HepG2 (cell line): ENCODE results near the gene ZMYM3. TPM values are rescaled to one million over a fixed set of nuclear protein-coding genes. Genes with fewer than 3 reads are reported as not detected.

Experiments used
- ATAC-seq: fragments of 200-7000 bp; cut with Tn5 transposase; 3 replicates; pipeline ENCODE4 v1.9.1; 2020; ENCODE audit warnings: mild to moderate bottlenecking, moderate library complexity
- BruUV-seq: library from RNA; stranded (reverse); fragments of 400-500 nt; replicated peaks from 2 replicates; lab custom pipeline; 2021; lab: Mats Ljungman, UMichigan
- CTCF ChIA-PET: fragments of 300-600 bp; formaldehyde crosslinking; extraction: SDS; loops from one replicate; lab custom pipeline; 2021; ENCODE audit warnings: low total read pairs, inconsistent platforms, low intra/inter-chr PET ratio; lab: Yijun Ruan, JAX
- POLR2A ChIA-PET: fragments of 350-600 bp; sonication (Branson Sonifier 250); formaldehyde crosslinking; loops from one replicate; lab custom pipeline; 2020; ENCODE audit warnings: antibody characterized with exemption, inconsistent platforms; lab: Yijun Ruan, JAX
- DNase-seq: peaks from one replicate; pipeline ENCODE4 v3.0.0-alpha.2; 2015; ENCODE audit warnings: low spot score
- FAIRE-seq: peaks from 3 replicates; lab custom pipeline; 2011; peaks lifted over from hg19 to GRCh38; lab: Jason Lieb, UNC
- H2AFZ ChIP-seq: one replicate; pipeline ENCODE4 v1.6.1; 2011; ENCODE audit warnings: low read length, inconsistent platforms
- H3K27ac ChIP-seq: fragments of 300-600 bp; 3 replicates; pipeline ENCODE4 v1.8.0; 2011; ENCODE audit warnings: mixed run types, mild to moderate bottlenecking, mixed read lengths, low read length, inconsistent platforms; ENCODE audit not compliant: insufficient read depth; ENCODE audit errors: extremely low read length
- H3K27me3 ChIP-seq, 2 experiments: fragments of 200-600 bp in 1 of 2; 2 replicates in 1 of 2; 3 replicates in 1 of 2; pipeline versions ENCODE4 v1.6.0 to v1.8.0; 2011; ENCODE audit warnings: low read length in 2 of 2, mild to moderate bottlenecking in 2 of 2, moderate library complexity in 2 of 2, inconsistent platforms in 1 of 2; ENCODE audit not compliant: insufficient read depth in 2 of 2, control insufficient read depth in 1 of 2
- H3K36me3 ChIP-seq, 2 experiments: fragments of 200-600 bp in 1 of 2; replicated peaks in 1 of 2; 2 replicates in 1 of 2; 3 replicates in 1 of 2; pipeline versions ENCODE4 v1.5.1 to v1.8.0; 2011; ENCODE audit warnings: low read length in 2 of 2, inconsistent platforms in 1 of 2; ENCODE audit not compliant: insufficient read depth in 2 of 2, control insufficient read depth in 1 of 2
- H3K4me1 ChIP-seq: 2 replicates; pipeline ENCODE4 v1.5.1; 2012; ENCODE audit warnings: low read length, inconsistent platforms; ENCODE audit not compliant: insufficient read depth
- H3K4me2 ChIP-seq: 2 replicates; pipeline ENCODE4 v1.6.0; 2011; ENCODE audit warnings: low read depth, low read length, inconsistent platforms
- H3K4me3 ChIP-seq, 3 experiments: fragments of 200-600 bp in 1 of 3; sonication (generic), shearing (Covaris generic) in 1 of 3; replicated peaks in 1 of 3; 2 replicates each; pipeline ENCODE4 v1.5.1; 2011 to 2016; ENCODE audit warnings: low read length in 3 of 3, inconsistent platforms in 2 of 3, low read depth in 2 of 3, mild to moderate bottlenecking in 2 of 3, control low read depth in 1 of 3, mixed read lengths in 1 of 3; ENCODE audit not compliant: insufficient read depth in 1 of 3
- H3K79me2 ChIP-seq: one replicate; pipeline ENCODE4 v1.6.1; 2011; ENCODE audit warnings: low read length, inconsistent platforms; ENCODE audit not compliant: insufficient read depth
- H3K9ac ChIP-seq: 2 replicates; pipeline ENCODE4 v1.6.0; 2011; ENCODE audit warnings: mild to moderate bottlenecking, low read depth, low read length, inconsistent platforms; ENCODE audit not compliant: insufficient read depth
- H3K9me3 ChIP-seq: 2 replicates; pipeline ENCODE4 v1.5.1; 2012; ENCODE audit warnings: mild to moderate bottlenecking, low read length
- H4K20me1 ChIP-seq: 2 replicates; pipeline ENCODE4 v1.6.0; 2011; ENCODE audit warnings: inconsistent platforms, mild to moderate bottlenecking, low read length, moderate library complexity; ENCODE audit not compliant: insufficient read depth
- CHD2 ChIP-seq: IDR thresholded peaks from 2 replicates; pipeline ENCODE4 v1.6.1; 2011; ENCODE audit warnings: low read depth, low read length, improper control_type of control experiment
- DR1 ChIP-seq: sonication (generic); formaldehyde crosslinking; IDR thresholded peaks from 2 replicates; pipeline ENCODE4 v1.8.0; 2021; ENCODE audit warnings: mild to moderate bottlenecking, missing genetic modification reagents, inconsistent platforms
- EED ChIP-seq: sonication (generic); formaldehyde crosslinking; IDR thresholded peaks from 2 replicates; pipeline ENCODE4 v1.5.0; 2020; ENCODE audit warnings: mild to moderate bottlenecking, missing genetic modification reagents
- HDAC6 ChIP-seq: fragments of 200-600 bp; sonication (generic); IDR thresholded peaks from 2 replicates; pipeline ENCODE4 v1.7.0; 2017; ENCODE audit warnings: mild to moderate bottlenecking, antibody characterized with exemption, low read length, low read depth
- MATR3 ChIP-seq: sonication (generic); formaldehyde crosslinking; IDR thresholded peaks from 2 replicates; pipeline ENCODE4 v1.4.0; 2020; ENCODE audit warnings: missing genetic modification reagents
- NBN ChIP-seq: fragments of 450-650 bp; conservative IDR thresholded peaks from 2 replicates; pipeline ENCODE4 v1.6.1; 2017
- NCOA2 ChIP-seq: sonication (generic); formaldehyde crosslinking; IDR thresholded peaks from 2 replicates; pipeline ENCODE4 v1.8.0; 2022; ENCODE audit warnings: inconsistent platforms
- PCBP1 ChIP-seq: fragments of 200-400 bp; formaldehyde crosslinking; IDR thresholded peaks from 2 replicates; pipeline ENCODE4 v1.6.1; 2017; ENCODE audit warnings: mild to moderate bottlenecking, low read depth, low read length, borderline replicate concordance
- TSC22D2 ChIP-seq: sonication (generic); formaldehyde crosslinking; IDR thresholded peaks from 2 replicates; pipeline ENCODE4 v1.5.1; 2020; ENCODE audit warnings: missing genetic modification reagents, mild to moderate bottlenecking, borderline replicate concordance
- ZMYM3 ChIP-seq: sonication (generic); formaldehyde crosslinking; IDR thresholded peaks from 2 replicates; pipeline ENCODE4 v1.5.1; 2020; ENCODE audit warnings: mild to moderate bottlenecking, missing genetic modification reagents
- ZNF501 ChIP-seq: sonication (generic); formaldehyde crosslinking; IDR thresholded peaks from 2 replicates; pipeline ENCODE4 v1.5.1; 2020; ENCODE audit warnings: mild to moderate bottlenecking, moderate library complexity, missing genetic modification reagents
- ZNF512B ChIP-seq: sonication (generic); formaldehyde crosslinking; IDR thresholded peaks from 2 replicates; pipeline ENCODE4 v1.5.1; 2020; ENCODE audit warnings: missing genetic modification reagents, mild to moderate bottlenecking, borderline replicate concordance
- ZNF709 ChIP-seq: sonication (generic); formaldehyde crosslinking; IDR thresholded peaks from 2 replicates; pipeline ENCODE4 v1.5.0; 2020; ENCODE audit warnings: mild to moderate bottlenecking, missing genetic modification reagents
- ZNF780A ChIP-seq: sonication (generic); formaldehyde crosslinking; IDR thresholded peaks from 2 replicates; pipeline ENCODE4 v1.8.0; 2022; ENCODE audit warnings: mild to moderate bottlenecking, missing genetic modification reagents, moderate library complexity
- WGBS: methylation state at CpG from one replicate; pipeline ENCODE4 v1.1.6; 2017; ENCODE audit warnings: low lambda C conversion rate; 5-methylcytosine and 5-hydroxymethylcytosine counted together
- in situ Hi-C: cut with HindIII; loops from 2 replicates; pipeline ENCODE4 v1.10.0; 2017; ENCODE audit warnings: low pct_unique_long_range_greater_than_20kb; ENCODE audit not compliant: extremely low pct_ligation_motif_present
- intact Hi-C: fragments of 100-400 bp; cut with micrococcal nuclease; formaldehyde crosslinking; loops from one replicate; pipeline ENCODE4 v1.10.0; 2022; ENCODE audit not compliant: unreplicated experiment
- polyA plus RNA-seq, 8 experiments: library from polyadenylated mRNA; depleted of rRNA in 3 of 8; stranded (reverse) in 7 of 8; unstranded in 1 of 8; fragments of >200 nt; fragmentation: Illumina TruSeq in 4 of 8; extraction: Trizol in 4 of 8; gene quantifications; 2 replicates each; pipeline versions ENCODE4 v1.2.1 to v1.2.3, GENCODE V29; 2011 to 2016; ENCODE audit warnings: low read depth in 4 of 8, missing spikeins in 1 of 8, mixed read lengths in 1 of 8; ENCODE audit not compliant: insufficient read depth in 1 of 8
- total RNA-seq, 5 experiments: library from RNA; depleted of rRNA; stranded (reverse); fragments of >200 nt; fragmentation: Illumina TruSeq; extraction: Trizol; gene quantifications; 2 replicates each; pipeline ENCODE4 v1.2.3, GENCODE V29; 2016; ENCODE audit warnings: low read depth in 1 of 5
- TF ChIP-seq, protein P1 (sequence below): sonication (generic); formaldehyde crosslinking; IDR thresholded peaks from 2 replicates; pipeline ENCODE4 v1.4.0; 2020; ENCODE audit warnings: missing genetic modification reagents

ZMYM3 gene
- total and polyA plus RNA-seq, 2 of the 13 experiments (the other 11 are each of a cell fraction or from before 2014, with no cell fraction given) = 26.4 to 35.4 TPM

- TF ChIP-seq NCOA2 (CRISPR knock-in tag) (0 out of 2 replicates have a peak, but pooled peaks have one; percentile 12), ZNF512B (CRISPR knock-in tag) (no peak), ZMYM3 (CRISPR knock-in tag) (no peak), HDAC6 (no peak)
Measured at GRCh38 chrX:71214152-71214551, 39.8 kb downstream of the ZMYM3 start (continued).

- Histone ChIP-seq H3K4me1 (peaks cover 35% of the 10 kb centered on the region), H3K79me2 (peaks cover 20% of the 10 kb centered on the region), H3K9ac (no peak overlapping the region), H4K20me1 (no peaks in the 10 kb centered on the region), H3K9me3 (no peaks in the 10 kb centered on the region), H3K4me2 (no peak overlapping the region), H3K27me3 (no peaks in the 10 kb centered on the region; a peak in 1 of 5 replicates), H3K27ac (no peak overlapping the region), H3K4me3 (no peak overlapping the region), H2AFZ (no peak overlapping the region), H3K36me3 (no peaks in the 10 kb centered on the region)
- FAIRE-seq (no peak), ATAC-seq (no peak), DNase-seq (no peak)
- no TSS peak for BruUV-seq
- ChIA-PET CTCF (no interaction called here), POLR2A (interaction anchor here (4.1 kb wide), 1 partner anchor 29 kb away, joined by 68 read pairs; no protein-coding TSS in a partner anchor)
- intact Hi-C loops (no loop called here), in situ Hi-C loops (no loop called here)
- WGBS = 88% methylated on average over 5 of the region's 5 CpGs
- TF ChIP-seq PCBP1 (no peak), MATR3 (no peak), EED (CRISPR knock-in tag) (no peak), ZNF780A (CRISPR knock-in tag) (no peak), ZNF501 (no peak), TSC22D2 (no peak), NBN (no peak), HDAC6 (no peak), CHD2 (no peak), DR1 (no peak), ZNF709 (CRISPR knock-in tag) (no peak)
- TF ChIP-seq, protein P1, sequence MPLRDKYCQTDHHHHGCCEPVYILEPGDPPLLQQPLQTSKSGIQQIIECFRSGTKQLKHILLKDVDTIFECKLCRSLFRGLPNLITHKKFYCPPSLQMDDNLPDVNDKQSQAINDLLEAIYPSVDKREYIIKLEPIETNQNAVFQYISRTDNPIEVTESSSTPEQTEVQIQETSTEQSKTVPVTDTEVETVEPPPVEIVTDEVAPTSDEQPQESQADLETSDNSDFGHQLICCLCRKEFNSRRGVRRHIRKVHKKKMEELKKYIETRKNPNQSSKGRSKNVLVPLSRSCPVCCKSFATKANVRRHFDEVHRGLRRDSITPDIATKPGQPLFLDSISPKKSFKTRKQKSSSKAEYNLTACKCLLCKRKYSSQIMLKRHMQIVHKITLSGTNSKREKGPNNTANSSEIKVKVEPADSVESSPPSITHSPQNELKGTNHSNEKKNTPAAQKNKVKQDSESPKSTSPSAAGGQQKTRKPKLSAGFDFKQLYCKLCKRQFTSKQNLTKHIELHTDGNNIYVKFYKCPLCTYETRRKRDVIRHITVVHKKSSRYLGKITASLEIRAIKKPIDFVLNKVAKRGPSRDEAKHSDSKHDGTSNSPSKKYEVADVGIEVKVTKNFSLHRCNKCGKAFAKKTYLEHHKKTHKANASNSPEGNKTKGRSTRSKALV (CRISPR knock-in tag) = no peak
Measured at GRCh38 chrX:71212536-71212935, 41.4 kb downstream of the ZMYM3 start.
